ENCODE measurements around the gene FAM168A.

FAM168A gene

GRCh38 chr11:73390601-73391565 lies 207.0 kb downstream of the FAM168A start:
- DNase-seq = no peak

GRCh38 chr11:73389916-73390315 lies 208.0 kb downstream of the FAM168A start:
- DNase-seq = no peak

GRCh38 chr11:73389134-73389525 lies 208.8 kb downstream of the FAM168A start:
- no peak for DNase-seq

GRCh38 chr11:73388265-73389133 lies 209.4 kb downstream of the FAM168A start:
- DNase-seq = no peak

GRCh38 chr11:73387594-73388264 lies 210.2 kb downstream of the FAM168A start:
- no peak for DNase-seq

- DNase-seq = no peak
Measured at GRCh38 chr11:73386546-73386945, 211.4 kb downstream of the FAM168A start.

- DNase-seq = no peak
Measured at GRCh38 chr11:73386016-73386415, 211.9 kb downstream of the FAM168A start.

GRCh38 chr11:73384872-73385689 lies 212.8 kb downstream of the FAM168A start:
- peak in 26 of 58 donors; percentile 18 to 66 (median 39) for DNase-seq

GRCh38 chr11:73384531-73384871 lies 213.4 kb downstream of the FAM168A start:
- no peak for DNase-seq

GRCh38 chr11:73384125-73384441 lies 213.8 kb downstream of the FAM168A start:
- no peak for DNase-seq

- DNase-seq = peak in 29 of 58 donors; percentile 14 to 69 (median 36)
Measured at GRCh38 chr11:73383249-73384124, 214.4 kb downstream of the FAM168A start.

- no peak for DNase-seq
Measured at GRCh38 chr11:73382747-73383146, 215.2 kb downstream of the FAM168A start.

GRCh38 chr11:73382183-73382582 lies 215.7 kb downstream of the FAM168A start:
- DNase-seq = no peak

GRCh38 chr11:73381589-73381988 lies 216.3 kb downstream of the FAM168A start:
- no peak for DNase-seq

- DNase-seq = no peak
Measured at GRCh38 chr11:73380897-73381410, 217.0 kb downstream of the FAM168A start.

- no peak for DNase-seq
Measured at GRCh38 chr11:73380331-73380730, 217.6 kb downstream of the FAM168A start.

- DNase-seq = no peak
Measured at GRCh38 chr11:73379189-73379880, 218.6 kb downstream of the FAM168A start.

GRCh38 chr11:73376803-73377629 lies 220.9 kb downstream of the FAM168A start:
- DNase-seq = peak in 34 of 58 donors; percentile 16 to 82 (median 50)
